Endothelial cell of umbilical vein (primary cell): ENCODE measurements around the gene PI4KB. TPM values are rescaled to one million over a fixed set of nuclear protein-coding genes. Genes with fewer than 3 reads are reported as not detected.

ENCODE experiments used
- BruUV-seq: library from RNA; stranded (reverse); fragments of 400-500 nt; replicated peaks from 2 replicates; lab custom pipeline; 2021; lab: Mats Ljungman, UMichigan
- CTCF ChIA-PET: fragments of 300-600, 350-600 bp; sonication (Branson Sonifier 250); formaldehyde crosslinking; loops from one replicate; lab custom pipeline; 2021; ENCODE audit warnings: antibody characterized with exemption, inconsistent platforms; lab: Charles Lee
- POLR2A ChIA-PET: fragments of 300-600, 350-600 bp; sonication (Branson Sonifier 250); formaldehyde crosslinking; loops from one replicate; lab custom pipeline; 2021; ENCODE audit warnings: antibody characterized with exemption, inconsistent platforms; lab: Charles Lee
- DNase-seq: peaks from one replicate; pipeline ENCODE4 v3.0.0-alpha.2; 2011; ENCODE audit warnings: low read depth, low spot score
- FAIRE-seq: peaks from 2 replicates; lab custom pipeline; 2011; peaks lifted over from hg19 to GRCh38; lab: Jason Lieb, UNC
- H2AFZ ChIP-seq: 2 replicates; pipeline ENCODE4 v1.6.0; 2012; ENCODE audit warnings: low read depth, low read length, control low read depth, inconsistent platforms
- H3K27ac ChIP-seq: 2 replicates; pipeline ENCODE4 v1.5.1; 2011; ENCODE audit warnings: low read depth, mild to moderate bottlenecking, control low read depth, low read length, moderate library complexity; ENCODE audit not compliant: insufficient read depth
- H3K27me3 ChIP-seq, 2 experiments: 2 replicates each; pipeline versions ENCODE4 v1.6.0 to v1.6.1; 2011; ENCODE audit warnings: low read length in 2 of 2, mixed read lengths in 1 of 2; ENCODE audit not compliant: control insufficient read depth in 2 of 2, insufficient read depth in 2 of 2
- H3K36me3 ChIP-seq, 2 experiments: 2 replicates in 1 of 2; 3 replicates in 1 of 2; pipeline ENCODE4 v1.5.1; 2011; ENCODE audit warnings: low read length in 2 of 2, mild to moderate bottlenecking in 1 of 2, moderate library complexity in 1 of 2; ENCODE audit not compliant: control insufficient read depth in 2 of 2, insufficient read depth in 2 of 2; ENCODE audit errors: extremely low read depth in 1 of 2
- H3K4me1 ChIP-seq: 3 replicates; pipeline ENCODE4 v1.5.1; 2011; ENCODE audit warnings: mild to moderate bottlenecking, low read length; ENCODE audit not compliant: control insufficient read depth, insufficient read depth; ENCODE audit errors: extremely low read depth
- H3K4me2 ChIP-seq: 2 replicates; pipeline ENCODE4 v1.6.1; 2011; ENCODE audit warnings: low read length, control low read depth, mixed read lengths; ENCODE audit not compliant: insufficient read depth
- H3K4me3 ChIP-seq, 3 experiments: fragments of 200-600 bp in 1 of 3; sonication (generic), shearing (Covaris generic) in 1 of 3; replicated peaks in 1 of 3; 2 replicates each; pipeline ENCODE4 v1.5.1; 2011 to 2016; ENCODE audit warnings: control low read depth in 3 of 3, low read length in 3 of 3, mild to moderate bottlenecking in 2 of 3, inconsistent platforms in 1 of 3, low read depth in 1 of 3, moderate library complexity in 1 of 3; ENCODE audit not compliant: insufficient read depth in 1 of 3
- H3K79me2 ChIP-seq: 2 replicates; pipeline ENCODE4 v1.6.0; 2012; ENCODE audit warnings: low read length, inconsistent platforms; ENCODE audit not compliant: control insufficient read depth, insufficient read depth
- H3K9ac ChIP-seq: replicated peaks from 2 replicates; pipeline ENCODE3; 2011; ENCODE audit warnings: low read length, control low read depth; ENCODE audit not compliant: insufficient read depth; ENCODE audit errors: extremely low read depth
- H3K9me1 ChIP-seq: replicated peaks from 3 replicates; pipeline ENCODE4 v1.6.0; 2011; ENCODE audit warnings: mild to moderate bottlenecking, low read length; ENCODE audit not compliant: control insufficient read depth, insufficient read depth; ENCODE audit errors: extremely low read depth
- H3K9me3 ChIP-seq: replicated peaks from 2 replicates; pipeline ENCODE4 v1.5.1; 2012; ENCODE audit warnings: low read length, inconsistent platforms; ENCODE audit not compliant: control insufficient read depth, insufficient read depth
- H4K20me1 ChIP-seq: replicated peaks from 2 replicates; pipeline ENCODE3; 2011; ENCODE audit warnings: mild to moderate bottlenecking, low read length; ENCODE audit not compliant: control insufficient read depth, insufficient read depth; ENCODE audit errors: extremely low read depth
- CTCF ChIP-seq, 2 donors: IDR thresholded peaks; 1 replicate in 1 of 2; 2 replicates in 1 of 2; pipeline ENCODE4 v1.5.1; 2011; ENCODE audit warnings: low read length in 2 of 2, mild to moderate bottlenecking in 2 of 2, moderate library complexity in 2 of 2, control low read depth in 1 of 2, inconsistent platforms in 1 of 2, low read depth in 1 of 2; ENCODE audit not compliant: insufficient read depth in 1 of 2; ENCODE audit errors: extremely low read depth in 1 of 2
- FOS ChIP-seq: IDR thresholded peaks from 2 replicates; pipeline ENCODE4 v1.6.1; 2011; ENCODE audit warnings: mild to moderate bottlenecking, low read length, moderate library complexity, borderline replicate concordance; ENCODE audit not compliant: insufficient read depth
- GATA2 ChIP-seq: IDR thresholded peaks from 2 replicates; pipeline ENCODE4 v1.7.0; 2011; ENCODE audit warnings: low read depth, mild to moderate bottlenecking, moderate library complexity, mixed read lengths, low read length; ENCODE audit not compliant: insufficient read length, insufficient read depth
- JUN ChIP-seq: IDR thresholded peaks from 2 replicates; pipeline ENCODE4 v1.6.1; 2011; ENCODE audit warnings: borderline replicate concordance, low read depth; ENCODE audit not compliant: insufficient read length, insufficient read depth
- MAX ChIP-seq: IDR thresholded peaks from 2 replicates; pipeline ENCODE4 v1.6.1; 2011; ENCODE audit not compliant: insufficient read depth, insufficient read length
- POLR2A ChIP-seq: IDR thresholded peaks from 2 replicates; pipeline ENCODE4 v1.6.1; 2012; ENCODE audit warnings: low read depth, mild to moderate bottlenecking, control low read depth, low read length
- POLR2AphosphoS5 ChIP-seq: IDR thresholded peaks from 2 replicates; pipeline ENCODE4 v1.6.1; 2012; ENCODE audit warnings: low read depth, mild to moderate bottlenecking, control low read depth, low read length, moderate library complexity; ENCODE audit not compliant: insufficient read depth
- dilution Hi-C: fragments of 300-500 bp; cut with MboI; formaldehyde crosslinking; loops from one replicate; pipeline ENCODE4 v1.15.0; 2019; ENCODE audit warnings: low sequenced_read_pairs; ENCODE audit not compliant: extremely low pct_ligation_motif_present
- intact Hi-C: fragments of 100-400 bp; cut with micrococcal nuclease; formaldehyde crosslinking; loops from one replicate; pipeline ENCODE4 v1.10.0; 2022
- polyA plus RNA-seq, 4 experiments: library from polyadenylated mRNA; depleted of rRNA in 3 of 4; stranded (reverse) in 3 of 4; unstranded in 1 of 4; fragments of >200 nt; gene quantifications; 2 replicates each; pipeline versions ENCODE4 v1.2.1 to v1.2.3, GENCODE V29; 2011 to 2012; ENCODE audit warnings: missing spikeins in 1 of 4
- total RNA-seq: library from RNA; stranded (reverse); gene quantifications from 2 replicates; pipeline ENCODE4 v1.2.3, GENCODE V29; 2021

PI4KB gene
- total and polyA plus RNA-seq, 2 donors (not counting 3 experiments of a cell fraction or from before 2014, with no cell fraction given) = 60.9 to 67.8 TPM

GRCh38 chr1:151340870-151341754, 13.9 kb upstream of the PI4KB start:
- H2AFZ ChIP-seq = no peak overlapping the region
- TF ChIP-seq GATA2 (no peak), CTCF (IDR thresholded peaks at IDR 0.05; ENCODE audit: extremely low read depth in 1 of 2, insufficient read depth in 1 of 2, low read depth in 1 of 2, low read length in 2 of 2) (peak; percentile 51 to 74), MAX (no peak), POLR2A (no peak), JUN (no peak), POLR2AphosphoS5 (no peak), FOS (no peak)
- H3K4me2 ChIP-seq = no peak overlapping the region
- intact Hi-C loops = loop anchor here (1.0 to 10.0 kb wide), 5 partner anchors 14 to 236 kb away; partner anchors contain the start of gene PI4KB
- ChIA-PET CTCF (interaction anchor here (0.5 to 14.4 kb wide), 44 partner anchors 9 to 393 kb away, joined by 3 to 674 read pairs (median 5); partner anchors contain the start of genes PI4KB, PSMB4, SELENBP1 and VPS72), POLR2A (interaction anchor here (0.6 to 1.3 kb wide), 2 partner anchors 40 to 174 kb away, joined by 4 to 6 read pairs; no protein-coding TSS in a partner anchor)
- no peak overlapping the region for H3K9ac ChIP-seq
- no peak overlapping the region for H3K27ac ChIP-seq
- H3K36me3 ChIP-seq = peaks cover 3 to 16% of the 10 kb centered on the region in 2 experiments
- H3K9me1 ChIP-seq = no peaks in the 10 kb centered on the region
- H3K4me1 ChIP-seq = peaks cover 8% of the 10 kb centered on the region
- H4K20me1 ChIP-seq = no peaks in the 10 kb centered on the region
- no TSS peak for BruUV-seq
- no peaks in the 10 kb centered on the region for H3K9me3 ChIP-seq
- dilution Hi-C loops = no loop called here
- peak; percentile 95 for FAIRE-seq
- peak; percentile 81 for DNase-seq
- no peaks in the 10 kb centered on the region for H3K27me3 ChIP-seq
- H3K79me2 ChIP-seq = peaks cover 4% of the 10 kb centered on the region
- H3K4me3 ChIP-seq = no peak overlapping the region
